Upper lobe of left lung (tissue), 4 donors: ENCODE measurements around the gene PPP1R3G.

ENCODE experiments used
- CTCF ChIP-seq, 6 experiments: fragments of 450-650 bp in 4 of 6; fragments of 200-600 bp in 2 of 6; sonication (generic) in 2 of 6; IDR thresholded peaks; one replicate each; pipeline ENCODE4 v1.5.1; 2016 to 2019; ENCODE audit warnings: antibody characterized with exemption in 6 of 6
- POLR2A ChIP-seq, 4 donors: fragments of 450-650 bp; IDR thresholded peaks; one replicate each; pipeline ENCODE4 v1.5.1; 2016 to 2017; ENCODE audit warnings: antibody characterized with exemption in 4 of 4, mild to moderate bottlenecking in 2 of 4

- TF ChIP-seq CTCF (IDR thresholded peaks at IDR 0.05) (no peak), POLR2A (IDR thresholded peaks at IDR 0.05) (no peak)
Measured at GRCh38 chr6:5124526-5124925, 39.4 kb downstream of the PPP1R3G start.
